RWPE1 (cell line): ENCODE data around the gene HLA-DMA.

Source experiments
- CTCF ChIA-PET: fragments of 350-600 bp; sonication (Branson Sonifier 250); formaldehyde crosslinking; extraction: SDS; loops from one replicate; lab custom pipeline; 2021; lab: Yijun Ruan, JAX
- POLR2A ChIA-PET: fragments of 400-600 bp; formaldehyde crosslinking; extraction: SDS; loops from one replicate; lab custom pipeline; 2020; ENCODE audit warnings: antibody characterized with exemption; ENCODE audit not compliant: low non-redundant PET; lab: Yijun Ruan, JAX
- DNase-seq: peaks from one replicate; pipeline ENCODE4 v3.0.0; 2012; ENCODE audit warnings: low spot score
- H3K27ac ChIP-seq: fragments of 450-650 bp; 2 replicates; pipeline ENCODE4 v1.5.1; 2017
- CTCF ChIP-seq: fragments of 450-650 bp; conservative IDR thresholded peaks from 2 replicates; pipeline ENCODE4 v1.5.1; 2017; ENCODE audit warnings: low read depth, mild to moderate bottlenecking

Gene HLA-DMA

GRCh38 chr6:32968867-32969684, 16.2 kb upstream of the HLA-DMA start:
- ChIA-PET CTCF (interaction anchor here (0.7 to 2.1 kb wide), 2 partner anchors 36 to 280 kb away, joined by 4 to 7 read pairs; no protein-coding TSS in a partner anchor), POLR2A (interaction anchor here (1.2 kb wide), 1 partner anchor 74 kb away, joined by 4 read pairs; no protein-coding TSS in a partner anchor)
- peak; percentile 91 for DNase-seq

GRCh38 chr6:32968093-32968866, 15.4 kb upstream of the HLA-DMA start, which contains the start of gene BRD2:
Gene BRD2, plus strand, starts transcription at chr6:32968594. Its CDS starts 4,305 bp downstream, at chr6:32972899.
- no peak for TF ChIP-seq CTCF
- H3K27ac ChIP-seq = peak within 1 kb of the TSS; percentile 99
- peak; percentile 93 for DNase-seq
- CTCF ChIA-PET = interaction anchor here (0.6 to 2.1 kb wide), 7 partner anchors 14 to 280 kb away, joined by 3 to 7 read pairs (median 4); no protein-coding TSS in a partner anchor
- POLR2A ChIA-PET = interaction anchor here (1.2 kb wide), 1 partner anchor 74 kb away, joined by 4 read pairs; no protein-coding TSS in a partner anchor

More at GRCh38 chr6:32968867-32969684, 16.2 kb upstream of the HLA-DMA start:
- H3K27ac ChIP-seq = peak overlapping the region; percentile 99
- TF ChIP-seq CTCF = no peak

GRCh38 chr6:32967151-32968091, 14.5 kb upstream of the HLA-DMA start:
- peak overlapping the region; percentile 99 for H3K27ac ChIP-seq
- DNase-seq = no peak
- CTCF ChIA-PET = interaction anchor here (0.6 to 2.1 kb wide), 11 partner anchors 11 to 93 kb away, joined by 3 to 7 read pairs (median 4); no protein-coding TSS in a partner anchor
- POLR2A ChIA-PET = interaction anchor here (0.5 to 1.2 kb wide), 4 partner anchors 17 to 1129 kb away, joined by 3 to 4 read pairs (median 4); no protein-coding TSS in a partner anchor
- TF ChIP-seq CTCF = peak; percentile 76

GRCh38 chr6:32964776-32965175, 11.9 kb upstream of the HLA-DMA start:
- ChIA-PET CTCF (interaction anchor here (0.6 kb wide), 1 partner anchor 159 kb away, joined by 3 read pairs; no protein-coding TSS in a partner anchor), POLR2A (no interaction called here)
- H3K27ac ChIP-seq = no peak overlapping the region
- no peak for DNase-seq
- TF ChIP-seq CTCF = no peak

GRCh38 chr6:32963866-32964265, 11.0 kb upstream of the HLA-DMA start:
- ChIA-PET CTCF (interaction anchor here (0.7 to 1.5 kb wide), 2 partner anchors 10 to 280 kb away, joined by 3 to 10 read pairs; partner anchors contain the start of gene HLA-DMA), POLR2A (no interaction called here)
- H3K27ac ChIP-seq = no peak overlapping the region

More at GRCh38 chr6:32963866-32964265, 11.0 kb upstream of the HLA-DMA start:
- no peak for TF ChIP-seq CTCF
- no peak for DNase-seq
